Spleen (tissue), 11 donors: ENCODE data around the gene ATAD5. TPM values are rescaled to one million over a fixed set of nuclear protein-coding genes. Genes with fewer than 3 reads are reported as not detected.
A peak's percentile ranks its signal among the peaks of the same experiment; 100 is the strongest.

ENCODE experiments used
- DNase-seq: peaks from one replicate; pipeline ENCODE4 v3.0.0-alpha.2; 2020
- H3K27ac ChIP-seq, 8 donors: fragments of 200-600 bp; sonication (generic) in 7 of 8; 1 replicate in 4 of 8; 2 replicates in 4 of 8; pipeline versions ENCODE4 v1.5.0 to v1.8.0; 2016 to 2021; ENCODE audit warnings: inconsistent platforms in 4 of 8, mild to moderate bottlenecking in 4 of 8, moderate library complexity in 1 of 8
- H3K27me3 ChIP-seq, 7 donors: fragments of 200-600 bp; sonication (generic) in 6 of 7; replicated peaks in 1 of 7; 1 replicate in 4 of 7; 2 replicates in 3 of 7; pipeline versions ENCODE4 v1.5.0 to v1.8.0; 2016 to 2021; ENCODE audit warnings: inconsistent platforms in 3 of 7, mild to moderate bottlenecking in 1 of 7
- H3K36me3 ChIP-seq, 6 donors: fragments of 200-600 bp; sonication (generic) in 5 of 6; 1 replicate in 4 of 6; 2 replicates in 2 of 6; pipeline versions ENCODE4 v1.5.0 to v1.8.0; 2016 to 2021; ENCODE audit warnings: inconsistent platforms in 2 of 6
- H3K4me1 ChIP-seq, 6 donors: fragments of 200-600 bp; sonication (generic) in 5 of 6; 1 replicate in 3 of 6; 2 replicates in 3 of 6; pipeline versions ENCODE4 v1.5.0 to v1.8.0; 2016 to 2021; ENCODE audit warnings: inconsistent platforms in 3 of 6
- H3K4me3 ChIP-seq, 8 donors: fragments of 200-600 bp; sonication (generic) in 7 of 8; 1 replicate in 4 of 8; 2 replicates in 4 of 8; pipeline versions ENCODE4 v1.5.0 to v1.8.0; 2016 to 2021; ENCODE audit warnings: inconsistent platforms in 4 of 8, mild to moderate bottlenecking in 4 of 8, moderate library complexity in 2 of 8
- H3K9me3 ChIP-seq, 8 donors: fragments of 200-600 bp; sonication (generic) in 7 of 8; 1 replicate in 4 of 8; 2 replicates in 4 of 8; pipeline versions ENCODE4 v1.5.0 to v1.8.0; 2016 to 2021; ENCODE audit warnings: inconsistent platforms in 4 of 8
- POLR2A ChIP-seq, 3 donors: fragments of 450-650 bp; IDR thresholded peaks; one replicate each; pipeline ENCODE4 v1.5.1; 2017; ENCODE audit warnings: antibody characterized with exemption in 3 of 3, mild to moderate bottlenecking in 1 of 3
- POLR2AphosphoS5 ChIP-seq, 3 donors: sonication (generic); formaldehyde crosslinking; IDR thresholded peaks; one replicate each; pipeline ENCODE4 v1.5.1; 2017; ENCODE audit warnings: antibody characterized with exemption in 3 of 3
- WGBS, 5 donors: extraction: QIAGEN DNeasy Blood & Tissue Kit in 3 of 5; methylation state at CpG; one replicate each; pipeline versions ENCODE4 v1.1.5 to v1.1.7; 2013 to 2018; 5-methylcytosine and 5-hydroxymethylcytosine counted together
- intact Hi-C: fragments of 100-400 bp; cut with DNase I; formaldehyde crosslinking; loops from one replicate; pipeline ENCODE4 v1.15.0; 2023; ENCODE audit warnings: low total_unique reads
- polyA plus RNA-seq, 3 donors: library from polyadenylated mRNA; stranded (reverse); fragments of 200-250 nt; gene quantifications; one replicate each; pipeline ENCODE4 v1.2.1, GENCODE V29; 2013
- total RNA-seq, 7 donors: library from RNA; depleted of rRNA in 3 of 7; stranded (reverse); fragments of >200 nt in 3 of 7; fragmentation: NEBNext Ultra II Directional in 4 of 7; extraction: Animal tissue kit (Norgen Biotek cat#: 25700) in 4 of 7; gene quantifications; one replicate each; pipeline versions ENCODE4 v1.1.0 to v1.2.1, GENCODE V29; 2016 to 2021
- TF ChIP-seq, protein P1 (sequence below), 11 experiments: fragments of 200-600 bp in 7 of 11; fragments of 450-650 bp in 4 of 11; sonication (generic) in 4 of 11; IDR thresholded peaks in 8 of 11; conservative IDR thresholded peaks in 3 of 11; 1 replicate in 7 of 11; 2 replicates in 4 of 11; pipeline versions ENCODE4 v1.4.0 to v1.8.0; 2016 to 2021; ENCODE audit warnings: antibody characterized with exemption in 11 of 11, inconsistent platforms in 4 of 11, mild to moderate bottlenecking in 1 of 11
- donor health status: healthy with polysubstance abuse.
- donor health status: DM: no; HTN: no; CAD: no; lungs with moderate emphysema.
- donor health status: DM: no; HTN: no; CAD: no.
- donor health status: Bipolar disorder and iron deficiency.
- donor health status: healthy.
- donor health status: DM: no; HTN: no; CAD: no.
- donor health status: DM: yes; HTN: yes; CAD: no.

ATAD5 gene
- total and polyA plus RNA-seq, 10 donors: 0.61 to 7.4 (median 4.0) TPM

DNA sequence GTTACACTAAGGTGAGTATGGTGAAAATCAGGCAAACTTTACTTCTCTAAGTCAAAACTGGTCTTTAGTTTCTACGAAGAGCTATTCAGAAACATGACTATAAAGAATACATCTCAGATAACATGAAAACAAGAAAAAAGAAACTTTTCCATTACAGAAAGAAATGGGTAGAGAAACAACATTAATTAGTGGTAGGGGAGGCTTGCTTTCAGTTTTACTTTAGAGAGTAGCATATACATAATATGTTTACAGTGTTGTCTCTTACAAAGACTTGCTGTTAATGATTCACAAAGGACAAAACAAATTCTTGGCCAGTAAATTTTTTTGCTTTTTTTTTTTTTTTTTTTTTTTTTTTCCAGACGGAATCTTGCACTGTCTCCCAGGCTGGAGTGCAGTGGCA lies 41.5 kb upstream of the ATAD5 start:
- Histone ChIP-seq H3K9me3 (no peaks in the 10 kb centered on the region), H3K4me1 (no peaks in the 10 kb centered on the region), H3K27me3 (no peaks in the 10 kb centered on the region), H3K36me3 (peaks cover 0 to 100% (median 91%) of the 10 kb centered on the region in 6 donors), H3K4me3 (no peak overlapping the region), H3K27ac (peak overlapping the region in 3 of 8 donors; percentile 1 to 61 (median 47))
- DNase-seq: no peak
- 82 to 94% (median 91%) methylated on average over 2 of the region's 2 CpGs for WGBS, 5 donors
- intact Hi-C loops: no loop called here
- TF ChIP-seq POLR2A (IDR thresholded peaks at IDR 0.05): no peak
- no peak for TF ChIP-seq POLR2AphosphoS5 (IDR thresholded peaks at IDR 0.05)
- TF ChIP-seq, protein P1, sequence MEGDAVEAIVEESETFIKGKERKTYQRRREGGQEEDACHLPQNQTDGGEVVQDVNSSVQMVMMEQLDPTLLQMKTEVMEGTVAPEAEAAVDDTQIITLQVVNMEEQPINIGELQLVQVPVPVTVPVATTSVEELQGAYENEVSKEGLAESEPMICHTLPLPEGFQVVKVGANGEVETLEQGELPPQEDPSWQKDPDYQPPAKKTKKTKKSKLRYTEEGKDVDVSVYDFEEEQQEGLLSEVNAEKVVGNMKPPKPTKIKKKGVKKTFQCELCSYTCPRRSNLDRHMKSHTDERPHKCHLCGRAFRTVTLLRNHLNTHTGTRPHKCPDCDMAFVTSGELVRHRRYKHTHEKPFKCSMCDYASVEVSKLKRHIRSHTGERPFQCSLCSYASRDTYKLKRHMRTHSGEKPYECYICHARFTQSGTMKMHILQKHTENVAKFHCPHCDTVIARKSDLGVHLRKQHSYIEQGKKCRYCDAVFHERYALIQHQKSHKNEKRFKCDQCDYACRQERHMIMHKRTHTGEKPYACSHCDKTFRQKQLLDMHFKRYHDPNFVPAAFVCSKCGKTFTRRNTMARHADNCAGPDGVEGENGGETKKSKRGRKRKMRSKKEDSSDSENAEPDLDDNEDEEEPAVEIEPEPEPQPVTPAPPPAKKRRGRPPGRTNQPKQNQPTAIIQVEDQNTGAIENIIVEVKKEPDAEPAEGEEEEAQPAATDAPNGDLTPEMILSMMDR (IDR thresholded peaks at IDR 0.05 in 8 of 11, conservative IDR thresholded peaks at IDR 0.05 in 3 of 11): no peak

DNA sequence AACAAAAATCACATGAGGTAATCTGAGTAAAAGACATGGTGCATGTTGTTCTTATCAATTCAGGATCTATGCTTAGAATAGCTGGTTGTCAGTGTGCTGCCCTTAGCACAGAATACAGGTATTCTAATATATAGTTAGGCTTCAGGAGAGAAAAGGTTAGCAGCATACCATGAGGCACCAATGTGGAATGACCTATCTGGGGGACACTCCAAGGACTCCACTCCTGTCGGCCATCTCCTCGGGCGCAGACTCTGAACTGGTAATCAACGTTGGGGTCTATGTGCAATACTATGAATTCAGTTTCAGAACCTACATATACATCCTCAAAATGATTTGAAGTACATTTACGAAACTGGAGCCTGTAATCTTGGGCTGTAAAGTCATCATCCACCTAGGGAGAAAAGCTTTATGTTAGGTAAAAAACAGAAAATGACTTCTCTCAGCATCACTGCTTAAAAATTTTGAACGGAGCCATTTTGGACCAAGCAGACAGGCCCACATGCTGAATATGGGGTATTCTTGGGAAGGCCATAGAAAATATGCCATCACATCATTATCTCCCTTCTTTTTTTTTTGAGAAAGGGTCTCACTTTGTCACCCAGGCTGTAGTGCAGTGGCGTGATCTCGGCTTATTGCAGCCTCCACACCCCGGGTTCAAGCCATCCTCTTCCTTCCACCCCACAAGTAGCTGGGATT lies 38.3 kb upstream of the ATAD5 start:
- Histone ChIP-seq H3K27ac (no peak overlapping the region), H3K4me3 (no peak overlapping the region), H3K9me3 (no peaks in the 10 kb centered on the region), H3K36me3 (peaks cover 0 to 100% (median 84%) of the 10 kb centered on the region in 6 donors), H3K27me3 (no peaks in the 10 kb centered on the region), H3K4me1 (no peaks in the 10 kb centered on the region)
- intact Hi-C loops: no loop called here
- 92 to 95% (median 93%) methylated on average over 9 of the region's 9 CpGs for WGBS, 5 donors
- TF ChIP-seq POLR2AphosphoS5 (IDR thresholded peaks at IDR 0.05): no peak
- no peak for TF ChIP-seq POLR2A (IDR thresholded peaks at IDR 0.05)
- TF ChIP-seq, protein P1 (IDR thresholded peaks at IDR 0.05 in 8 of 11, conservative IDR thresholded peaks at IDR 0.05 in 3 of 11): no peak
- DNase-seq: no peak

DNA sequence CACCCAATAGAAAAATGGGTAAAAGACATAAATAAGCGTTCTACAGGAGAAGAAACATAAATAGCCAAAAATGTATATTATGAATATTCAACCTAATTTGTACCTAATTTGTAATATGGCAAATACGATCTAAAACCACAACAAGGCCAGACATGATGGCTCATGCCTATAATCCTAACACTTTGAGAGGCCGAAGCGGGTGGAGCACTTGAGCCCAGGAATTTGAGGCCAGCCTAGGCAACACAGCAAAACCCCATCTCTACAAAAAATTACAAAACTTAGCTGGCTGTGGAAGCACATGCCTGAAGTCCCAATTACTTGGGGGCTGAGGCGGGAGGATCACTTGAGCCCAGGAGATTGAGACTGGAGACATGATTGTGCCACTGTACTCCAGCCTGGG lies 37.4 kb upstream of the ATAD5 start:
- TF ChIP-seq POLR2A (IDR thresholded peaks at IDR 0.05) (no peak), POLR2AphosphoS5 (IDR thresholded peaks at IDR 0.05) (no peak)
- TF ChIP-seq, protein P1 (IDR thresholded peaks at IDR 0.05 in 8 of 11, conservative IDR thresholded peaks at IDR 0.05 in 3 of 11): no peak
- no peak for DNase-seq
- intact Hi-C loops: no loop called here
- no peaks in the 10 kb centered on the region for H3K27me3 ChIP-seq
- no peak overlapping the region for H3K27ac ChIP-seq
- H3K9me3 ChIP-seq: no peaks in the 10 kb centered on the region
- H3K36me3 ChIP-seq: peaks cover 0 to 100% (median 85%) of the 10 kb centered on the region in 6 donors
- 89 to 93% (median 92%) methylated on average over 5 of the region's 5 CpGs for WGBS, 5 donors
- H3K4me1 ChIP-seq: no peaks in the 10 kb centered on the region
- no peak overlapping the region for H3K4me3 ChIP-seq

DNA sequence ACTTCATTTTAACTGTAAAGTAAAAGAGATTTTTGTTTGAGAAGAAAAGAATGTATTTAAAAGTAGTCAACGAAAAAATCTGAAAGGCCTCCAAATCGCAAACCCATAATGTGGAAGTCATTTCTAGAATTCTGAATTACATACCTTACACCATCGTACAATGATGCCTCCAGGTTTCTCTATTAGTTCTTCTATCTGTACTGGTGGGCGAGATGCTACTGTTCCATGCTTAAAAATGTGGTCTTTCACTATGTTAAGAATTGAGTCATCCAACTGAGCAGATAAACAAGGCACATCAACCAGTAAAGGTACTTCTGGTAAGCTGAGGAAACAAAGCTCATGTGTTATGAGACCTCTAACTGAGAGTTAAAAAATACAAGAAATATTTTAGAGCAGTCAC lies 35.8 kb upstream of the ATAD5 start:
- intact Hi-C loops: no loop called here
- no peaks in the 10 kb centered on the region for H3K9me3 ChIP-seq
- DNase-seq: no peak
- no peak overlapping the region for H3K27ac ChIP-seq
- H3K4me3 ChIP-seq: no peak overlapping the region
- H3K36me3 ChIP-seq: peaks cover 0 to 100% (median 89%) of the 10 kb centered on the region in 6 donors
- no peaks in the 10 kb centered on the region for H3K27me3 ChIP-seq
- 71 to 88% (median 76%) methylated on average over 4 of the region's 4 CpGs for WGBS, 5 donors
- no peaks in the 10 kb centered on the region for H3K4me1 ChIP-seq
- TF ChIP-seq POLR2AphosphoS5 (IDR thresholded peaks at IDR 0.05) (no peak), POLR2A (IDR thresholded peaks at IDR 0.05) (no peak)
- TF ChIP-seq, protein P1 (IDR thresholded peaks at IDR 0.05 in 8 of 11, conservative IDR thresholded peaks at IDR 0.05 in 3 of 11): no peak
